WTC11 (cell line): Measurements from ENCODE around the gene ATL1.

Experiments used
- AFF4 ChIP-seq: sonication (generic); formaldehyde crosslinking; IDR thresholded peaks from 2 replicates; pipeline ENCODE4 v1.8.1; 2023; ENCODE audit warnings: mild to moderate bottlenecking, missing genetic modification reagents, borderline replicate concordance
- CTCF ChIP-seq: fragments of 200-600 bp; IDR thresholded peaks from 2 replicates; pipeline ENCODE4 v1.8.0; 2022; ENCODE audit warnings: antibody characterized with exemption
- NR2C2 ChIP-seq: sonication (generic); formaldehyde crosslinking; IDR thresholded peaks from 2 replicates; pipeline ENCODE4 v1.8.0; 2022; ENCODE audit warnings: mild to moderate bottlenecking, missing genetic modification reagents
- USF2 ChIP-seq: sonication (generic); formaldehyde crosslinking; IDR thresholded peaks from 2 replicates; pipeline ENCODE4 v1.8.1; 2023; ENCODE audit warnings: mild to moderate bottlenecking, missing genetic modification reagents, moderate library complexity
- ZBTB43 ChIP-seq: sonication (generic); formaldehyde crosslinking; IDR thresholded peaks from 2 replicates; pipeline ENCODE4 v1.8.1; 2023; ENCODE audit warnings: mild to moderate bottlenecking, missing genetic modification reagents
- ZMAT4 ChIP-seq: fragments of 250-450 bp; sonication (Bioruptor Pico); IDR thresholded peaks from 2 replicates; pipeline ENCODE4 v1.9.0; 2021; ENCODE audit warnings: mild to moderate bottlenecking
- ZNF138 ChIP-seq: sonication (generic); formaldehyde crosslinking; conservative IDR thresholded peaks from 2 replicates; pipeline ENCODE4 v1.8.1; 2022; ENCODE audit warnings: mild to moderate bottlenecking, moderate library complexity, missing genetic modification reagents
- ZNF416 ChIP-seq: fragments of 250-450 bp; sonication (Bioruptor Pico); IDR thresholded peaks from 2 replicates; pipeline ENCODE4 v1.9.0; 2021; ENCODE audit warnings: mild to moderate bottlenecking, inconsistent platforms
- TF ChIP-seq, protein P1 (sequence below): sonication (generic); formaldehyde crosslinking; IDR thresholded peaks from 2 replicates; pipeline ENCODE4 v1.8.0; 2022; ENCODE audit warnings: mild to moderate bottlenecking, missing genetic modification reagents
- TF ChIP-seq, protein P2 (sequence below): sonication (generic); formaldehyde crosslinking; IDR thresholded peaks from 2 replicates; pipeline ENCODE4 v1.8.1; 2023; ENCODE audit warnings: mild to moderate bottlenecking, missing genetic modification reagents

- TF ChIP-seq ZMAT4 (CRISPR knock-in tag) (no peak), USF2 (CRISPR knock-in tag) (no peak), AFF4 (CRISPR knock-in tag) (no peak), NR2C2 (CRISPR knock-in tag) (no peak), ZNF138 (CRISPR knock-in tag) (no peak), ZNF416 (CRISPR knock-in tag) (no peak), CTCF (no peak), ZBTB43 (CRISPR knock-in tag) (no peak)
- TF ChIP-seq, protein P1, sequence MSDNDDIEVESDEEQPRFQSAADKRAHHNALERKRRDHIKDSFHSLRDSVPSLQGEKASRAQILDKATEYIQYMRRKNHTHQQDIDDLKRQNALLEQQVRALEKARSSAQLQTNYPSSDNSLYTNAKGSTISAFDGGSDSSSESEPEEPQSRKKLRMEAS (CRISPR knock-in tag), result no peak
- TF ChIP-seq, protein P2, sequence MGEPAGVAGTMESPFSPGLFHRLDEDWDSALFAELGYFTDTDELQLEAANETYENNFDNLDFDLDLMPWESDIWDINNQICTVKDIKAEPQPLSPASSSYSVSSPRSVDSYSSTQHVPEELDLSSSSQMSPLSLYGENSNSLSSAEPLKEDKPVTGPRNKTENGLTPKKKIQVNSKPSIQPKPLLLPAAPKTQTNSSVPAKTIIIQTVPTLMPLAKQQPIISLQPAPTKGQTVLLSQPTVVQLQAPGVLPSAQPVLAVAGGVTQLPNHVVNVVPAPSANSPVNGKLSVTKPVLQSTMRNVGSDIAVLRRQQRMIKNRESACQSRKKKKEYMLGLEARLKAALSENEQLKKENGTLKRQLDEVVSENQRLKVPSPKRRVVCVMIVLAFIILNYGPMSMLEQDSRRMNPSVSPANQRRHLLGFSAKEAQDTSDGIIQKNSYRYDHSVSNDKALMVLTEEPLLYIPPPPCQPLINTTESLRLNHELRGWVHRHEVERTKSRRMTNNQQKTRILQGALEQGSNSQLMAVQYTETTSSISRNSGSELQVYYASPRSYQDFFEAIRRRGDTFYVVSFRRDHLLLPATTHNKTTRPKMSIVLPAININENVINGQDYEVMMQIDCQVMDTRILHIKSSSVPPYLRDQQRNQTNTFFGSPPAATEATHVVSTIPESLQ (CRISPR knock-in tag), result no peak
Measured at GRCh38 chr14:50598765-50599164, 38.8 kb downstream of the ATL1 start.
